Stomach (tissue), 4 donors: ENCODE measurements around the gene GIMAP5.

Experiments
- CTCF ChIP-seq, 7 experiments: fragments of 450-650 bp in 4 of 7; fragments of 200-600 bp in 3 of 7; sonication (generic) in 3 of 7; IDR thresholded peaks; one replicate each; pipeline ENCODE4 v1.5.1; 2016 to 2019; ENCODE audit warnings: antibody characterized with exemption in 7 of 7, control low read depth in 2 of 7, mild to moderate bottlenecking in 1 of 7
- POLR2AphosphoS5 ChIP-seq, 3 donors: sonication (generic); formaldehyde crosslinking; IDR thresholded peaks; one replicate each; pipeline ENCODE4 v1.6.1; 2016; ENCODE audit warnings: antibody characterized with exemption in 3 of 3

GRCh38 chr7:150717814-150718420 lies 19.3 kb upstream of the GIMAP5 start:
- no peak for TF ChIP-seq CTCF (IDR thresholded peaks at IDR 0.05)
- no peak for TF ChIP-seq POLR2AphosphoS5 (IDR thresholded peaks at IDR 0.05)
